Activated T-cell treated with anti-CD3 and anti-CD28 coated beads, Interleukin-2, amount 50 U/mL, for 1 hour (primary cell): ENCODE results near the gene SYCE3.
"Not testable (repeated sequence)": the region's sequence is repeated elsewhere in the genome, so short reads cannot be mapped to it uniquely, and the experiment has no call there.

Experiments
- DNase-seq: peaks from one replicate; pipeline ENCODE4 v3.0.0-alpha.2; 2020

The SYCE3 gene

DNA sequence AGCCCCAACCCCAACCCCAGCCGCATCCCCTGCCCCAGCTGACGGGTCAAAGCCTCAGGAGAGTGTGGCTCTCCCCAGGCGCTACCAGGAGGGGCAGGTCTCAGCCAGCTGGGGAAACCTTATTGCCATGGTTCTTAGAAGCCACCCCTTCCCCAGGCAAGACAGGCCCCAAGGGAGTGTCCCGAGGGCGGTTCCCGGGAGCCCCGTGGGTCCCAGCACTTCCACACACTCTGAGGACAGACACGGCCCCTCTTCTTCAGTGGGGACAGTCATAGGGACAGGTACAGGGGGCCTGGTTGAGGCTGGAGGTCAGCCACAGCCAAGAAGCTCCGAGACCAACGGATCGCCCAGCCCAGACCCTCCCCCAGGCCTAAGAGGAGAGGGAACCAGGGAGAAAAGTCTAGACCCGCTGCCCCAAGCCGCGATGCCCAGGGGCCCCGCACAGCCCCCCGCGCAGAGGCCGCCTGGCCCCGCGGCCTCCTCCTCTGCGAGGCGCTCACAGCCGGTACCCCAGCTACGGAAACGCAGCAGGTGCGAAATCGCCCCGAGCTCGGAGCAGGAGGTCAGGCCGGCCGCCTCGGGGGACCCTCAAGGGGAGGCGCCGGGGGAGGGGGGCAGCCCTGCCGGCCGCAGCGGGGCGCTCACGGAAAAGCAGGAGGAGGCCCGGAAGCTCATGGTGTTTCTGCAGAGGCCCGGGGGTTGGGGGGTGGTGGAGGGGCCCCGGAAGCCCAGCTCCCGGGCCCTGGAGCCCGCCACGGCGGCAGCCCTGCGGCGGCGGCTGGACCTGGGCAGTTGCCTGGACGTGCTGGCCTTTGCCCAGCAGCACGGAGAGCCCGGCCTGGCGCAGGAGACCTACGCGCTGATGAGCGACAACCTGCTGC, 14.4 kb downstream of the SYCE3 start:
- DNase-seq: peak; percentile 66

- DNase-seq: no peak
Measured at GRCh38 chr22:50547263-50547985, 15.3 kb downstream of the SYCE3 start.

- DNase-seq: no peak
Measured at GRCh38 chr22:50546326-50547262, 16.1 kb downstream of the SYCE3 start.

DNA sequence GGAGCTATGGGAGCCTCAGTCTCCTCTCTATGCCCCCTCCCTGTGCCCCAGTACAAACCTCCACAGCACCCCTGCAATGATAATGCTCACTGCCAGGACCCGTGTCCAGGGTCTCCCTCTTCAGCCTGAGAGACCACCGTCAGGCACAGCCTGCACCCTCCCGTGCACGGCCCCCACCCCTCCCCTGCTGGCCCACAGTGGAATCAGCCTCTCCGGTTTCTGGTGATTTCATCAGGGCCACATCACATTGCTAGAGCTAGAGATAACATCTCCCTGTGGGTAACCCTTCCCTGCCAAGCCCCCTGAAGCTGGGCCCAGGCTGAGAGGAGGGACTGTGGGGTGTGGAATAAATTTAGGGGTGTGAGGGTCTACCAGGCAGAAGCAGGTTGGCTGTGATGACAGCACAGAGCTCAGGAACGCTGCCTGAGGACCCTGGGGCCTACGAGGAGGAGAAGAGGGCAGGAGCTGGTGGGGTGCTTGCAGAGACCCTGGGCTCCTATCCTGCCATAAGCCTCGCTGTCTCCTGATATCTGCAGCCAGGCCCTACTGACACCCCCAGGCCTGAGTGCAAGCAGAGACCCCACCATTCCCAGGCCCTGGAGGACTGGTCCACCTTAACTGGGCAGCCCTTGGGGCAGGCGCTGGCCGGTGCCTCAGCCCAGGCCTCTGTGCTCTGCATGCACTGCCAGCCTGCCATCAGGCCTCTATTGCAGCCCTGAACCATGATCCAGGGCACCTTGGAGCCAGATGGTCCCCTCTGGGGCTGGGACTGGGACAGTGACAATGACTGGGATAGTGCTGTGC, 17.0 kb downstream of the SYCE3 start, which contains the start of gene KLHDC7B:
TSS of gene KLHDC7B (plus strand) at position 378 of the 804 bp plus-strand sequence. CDS start at position 723, 345 bp downstream.
- DNase-seq: no peak

- no peak for DNase-seq
Measured at GRCh38 chr22:50544746-50545253, 17.9 kb downstream of the SYCE3 start.

DNA sequence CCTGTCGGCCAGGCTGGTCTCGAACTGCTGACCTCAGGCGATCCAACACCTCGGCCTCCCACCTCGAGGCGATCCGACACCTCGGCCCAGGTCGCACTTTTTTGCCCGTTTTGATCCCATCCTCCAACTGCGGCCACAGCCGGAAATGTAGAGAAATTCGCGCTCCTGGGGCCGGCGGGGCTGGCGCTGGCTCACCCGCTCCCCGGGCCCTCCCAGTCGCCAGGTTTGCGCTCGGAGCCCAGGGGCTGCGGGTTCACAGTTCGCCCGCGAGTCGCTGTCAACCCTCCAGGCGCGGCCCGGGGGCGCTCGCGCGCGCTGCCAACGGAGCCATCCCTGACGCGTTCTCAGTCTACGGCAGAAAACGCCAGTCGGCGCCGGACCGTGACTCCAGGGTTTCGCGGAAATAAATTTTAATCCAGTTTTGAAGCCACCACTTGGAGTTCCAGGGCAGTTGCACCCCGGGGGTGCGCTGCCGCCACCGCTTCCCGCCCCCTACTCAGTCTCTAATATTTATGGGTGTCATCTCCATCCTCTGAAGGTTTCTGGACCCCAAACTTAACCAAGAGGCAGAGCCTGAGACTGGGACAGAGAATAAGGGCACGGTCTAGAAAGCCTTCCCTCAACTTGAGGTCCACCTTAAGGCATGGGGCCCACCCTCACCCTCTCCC, 18.5 kb downstream of the SYCE3 start:
- DNase-seq: peak; percentile 84

DNA sequence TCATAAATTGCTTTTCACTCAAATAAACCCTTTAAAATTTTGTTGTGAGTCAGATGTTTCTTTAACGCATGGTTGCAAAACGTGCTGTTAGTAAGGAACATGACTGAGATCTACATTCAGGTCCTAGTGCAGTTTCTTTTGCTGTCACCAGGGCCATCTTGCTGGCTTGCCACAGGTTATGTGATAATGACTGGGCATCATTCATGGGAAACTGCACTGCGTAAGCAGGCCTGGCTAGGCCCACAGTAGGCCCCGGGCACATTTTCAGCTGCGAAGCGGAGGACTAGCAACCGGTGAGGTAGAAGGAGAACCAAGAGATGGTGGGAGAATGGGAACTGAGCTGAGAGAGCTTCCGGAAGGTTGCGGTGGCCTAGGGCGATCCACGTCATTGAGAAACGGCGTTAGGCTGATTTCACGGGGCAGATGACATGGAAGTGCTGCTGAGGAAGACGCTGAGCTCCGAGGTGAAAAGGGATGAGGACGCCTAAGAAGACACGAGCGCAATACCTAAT, 20.2 kb downstream of the SYCE3 start:
- no peak for DNase-seq

DNA sequence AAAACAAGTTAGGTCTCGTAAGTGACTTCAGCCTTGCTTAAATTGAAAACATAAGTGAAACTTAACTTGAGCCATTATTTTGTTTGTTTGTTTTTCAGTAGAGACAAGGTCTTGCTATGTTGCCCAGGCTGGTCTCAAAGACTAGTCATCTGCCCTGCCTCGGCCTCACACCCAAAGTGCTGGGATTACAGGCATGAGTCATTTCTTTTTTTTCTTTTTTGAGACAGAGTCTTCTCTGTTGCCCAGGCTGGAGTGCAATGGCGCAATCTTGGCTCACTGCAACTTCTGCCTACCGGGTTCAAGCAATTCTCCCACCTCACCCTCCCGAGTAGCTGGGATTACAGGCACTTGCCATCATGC, 21.1 kb downstream of the SYCE3 start:
- DNase-seq: not testable (repeated sequence)

- no peak for DNase-seq
Measured at GRCh38 chr22:50540381-50540780, 22.3 kb downstream of the SYCE3 start.

- no peak for DNase-seq
Measured at GRCh38 chr22:50537765-50538164, 25.0 kb downstream of the SYCE3 start.

DNA sequence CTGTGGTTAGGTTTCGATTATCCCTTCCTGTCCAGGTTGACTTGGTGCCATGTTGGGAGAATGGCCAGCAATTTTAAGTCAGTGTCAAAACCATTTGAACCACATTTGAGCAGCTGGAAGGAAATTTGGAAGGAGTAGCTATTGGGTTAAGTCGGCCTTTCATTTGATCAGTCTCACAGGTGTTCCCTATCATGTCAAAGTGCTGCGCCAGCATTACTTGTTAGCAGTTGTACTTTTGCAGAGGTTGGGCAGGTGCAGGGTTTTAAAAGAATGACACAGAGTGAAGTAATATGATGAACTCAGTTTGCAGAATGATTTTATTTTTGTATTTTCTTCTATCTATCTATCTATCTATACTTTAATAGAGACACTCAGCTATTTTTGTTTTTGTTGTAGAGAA, 26.5 kb downstream of the SYCE3 start:
- no peak for DNase-seq

DNA sequence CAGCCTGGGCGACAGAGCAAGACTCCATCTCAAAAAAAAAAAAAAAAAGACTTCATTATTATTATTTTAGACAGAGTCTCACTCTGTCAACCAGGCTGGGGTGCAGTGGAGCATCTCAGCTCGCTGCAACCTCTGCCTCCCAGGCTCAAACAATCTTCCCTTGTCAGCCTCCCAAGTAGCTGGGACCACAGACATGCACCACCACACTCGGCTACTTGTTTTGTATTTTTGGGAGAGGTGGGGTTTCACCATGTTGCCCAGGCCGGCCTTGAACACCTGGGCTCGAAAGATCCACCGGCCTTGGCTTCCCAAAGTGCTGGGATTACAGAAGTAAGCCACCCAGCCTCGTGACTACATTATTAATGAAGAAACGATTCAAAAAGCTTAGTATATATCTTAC, 27.6 kb downstream of the SYCE3 start:
- no peak for DNase-seq

- not testable (repeated sequence) for DNase-seq
Measured at GRCh38 chr22:50533856-50534711, 28.6 kb downstream of the SYCE3 start.

GRCh38 chr22:50532824-50533796, 29.6 kb downstream of the SYCE3 start:
- no peak for DNase-seq

DNA sequence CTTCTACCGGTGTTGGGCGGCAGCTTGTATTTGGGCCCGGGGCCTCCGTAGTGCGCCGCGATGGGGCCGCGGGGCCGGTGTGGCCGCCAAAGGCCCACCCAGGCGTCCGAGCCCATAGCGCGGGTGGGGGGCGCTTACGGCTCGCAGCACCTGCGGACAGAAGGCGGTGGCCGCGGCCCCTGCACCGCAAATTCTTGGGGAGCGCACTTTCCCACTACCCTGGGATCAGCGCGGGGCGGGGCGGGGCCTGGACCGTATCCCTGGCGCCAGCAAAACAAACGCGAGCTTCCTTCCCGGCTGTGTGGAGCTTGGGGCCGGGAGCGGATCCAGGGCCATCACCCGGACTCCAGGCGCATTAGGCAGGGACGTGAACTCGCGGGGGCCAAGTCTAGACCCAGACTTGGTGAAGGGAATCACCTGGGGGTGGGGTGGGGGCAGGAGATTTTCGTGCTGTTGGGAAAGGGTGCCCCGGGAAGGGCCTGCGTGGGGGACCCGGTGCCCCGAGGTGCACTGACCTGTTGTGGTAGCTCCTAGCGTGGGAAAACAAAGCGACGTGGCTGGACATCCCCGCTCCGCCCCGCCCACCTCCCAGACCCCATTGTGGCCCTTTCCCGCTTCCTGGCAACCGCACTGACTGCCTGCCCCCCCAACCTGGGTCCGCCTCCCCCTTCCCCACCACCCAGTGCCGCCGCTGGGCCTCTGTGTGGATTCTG, 30.6 kb downstream of the SYCE3 start:
- no peak for DNase-seq

- peak; percentile 64 for DNase-seq
Measured at GRCh38 chr22:50531546-50531961, 31.2 kb downstream of the SYCE3 start.

GRCh38 chr22:50530877-50531545, 31.7 kb downstream of the SYCE3 start:
- peak; percentile 79 for DNase-seq

DNA sequence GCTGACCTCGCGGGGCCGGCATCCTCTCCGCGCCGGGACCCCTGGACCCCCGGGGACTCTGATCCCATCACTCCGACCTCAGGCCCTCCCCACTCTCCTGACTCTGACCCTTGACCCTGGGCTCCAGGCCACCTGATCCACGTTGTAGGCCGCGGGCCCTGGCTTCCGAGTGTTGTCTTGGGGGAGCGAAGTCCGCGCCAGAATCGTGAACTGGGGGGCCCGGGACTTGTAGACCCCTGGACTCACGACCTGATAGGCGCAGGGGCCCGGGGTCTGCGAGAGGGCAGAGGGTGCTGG, 32.2 kb downstream of the SYCE3 start:
- DNase-seq: no peak
